GM13977 (cell line): ENCODE results near the gene ALS2CL.

ENCODE experiments used
- DNase-seq: peaks from one replicate; pipeline ENCODE4 v3.0.0; 2012; ENCODE audit warnings: low spot score
- CTCF ChIP-seq: IDR thresholded peaks from 2 replicates; pipeline ENCODE4 v1.5.1; 2012; ENCODE audit warnings: mild to moderate bottlenecking, control low read depth; ENCODE audit not compliant: insufficient read depth; ENCODE audit errors: extremely low read depth, missing control alignments
- in situ Hi-C: fragments of 300-500 bp; cut with MboI; formaldehyde crosslinking; loops from one replicate; pipeline ENCODE4 v1.12.0; 2022; ENCODE audit warnings: low sequenced_read_pairs, low pct_unique_long_range_greater_than_20kb, mixed read lengths, inconsistent platforms; ENCODE audit not compliant: unreplicated experiment

ALS2CL gene

GRCh38 chr3:46684891-46685290 lies 8.6 kb downstream of the ALS2CL start:
- in situ Hi-C loops = no loop called here
- TF ChIP-seq CTCF = no peak
- no peak for DNase-seq

GRCh38 chr3:46682974-46683373 lies 10.5 kb downstream of the ALS2CL start:
- no peak for TF ChIP-seq CTCF

GRCh38 chr3:46681856-46682540 lies 11.5 kb downstream of the ALS2CL start:
- DNase-seq = no peak
- in situ Hi-C loops = no loop called here
- no peak for TF ChIP-seq CTCF

More at GRCh38 chr3:46682974-46683373, 10.5 kb downstream of the ALS2CL start:
- in situ Hi-C loops = no loop called here
- no peak for DNase-seq

- DNase-seq = no peak
- no peak for TF ChIP-seq CTCF
- in situ Hi-C loops = no loop called here
Measured at GRCh38 chr3:46681387-46681786, 12.1 kb downstream of the ALS2CL start.

GRCh38 chr3:46680298-46680826 lies 13.1 kb downstream of the ALS2CL start:
- no peak for TF ChIP-seq CTCF
- no peak for DNase-seq
- in situ Hi-C loops = no loop called here

GRCh38 chr3:46679681-46680080 lies 13.8 kb downstream of the ALS2CL start:
- no peak for DNase-seq
- no peak for TF ChIP-seq CTCF
- in situ Hi-C loops = no loop called here
